ENCODE data around the gene JAM3.

Gene JAM3

DNA sequence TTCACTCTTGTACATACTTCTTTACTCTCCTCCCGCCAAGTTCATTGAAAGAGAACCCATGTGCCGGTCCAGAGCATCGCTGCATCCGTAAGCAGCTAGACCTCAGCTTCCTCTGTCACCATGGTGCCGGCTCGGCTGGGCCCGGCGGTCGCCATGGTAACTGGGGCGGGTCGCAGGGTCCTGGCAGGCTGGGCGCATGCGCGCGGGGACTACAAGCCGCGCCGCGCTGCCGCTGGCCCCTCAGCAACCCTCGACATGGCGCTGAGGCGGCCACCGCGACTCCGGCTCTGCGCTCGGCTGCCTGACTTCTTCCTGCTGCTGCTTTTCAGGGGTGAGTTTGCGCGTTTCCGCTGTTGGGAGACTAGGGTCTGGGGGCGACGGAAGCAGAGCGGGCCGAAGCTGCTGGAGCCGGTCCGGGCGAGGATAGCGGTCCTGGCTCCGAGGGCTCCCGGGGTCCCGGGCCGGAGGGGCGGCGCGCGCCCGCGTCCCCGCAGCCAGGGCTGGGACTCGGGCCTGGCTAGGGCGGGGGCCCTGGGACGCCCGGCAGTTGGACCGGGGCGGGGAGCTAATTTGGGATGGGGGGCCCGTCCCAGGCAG, at the start of gene JAM3:
Gene JAM3 (plus strand): TSS at position 244 of the 597 bp plus-strand sequence. CDS start 12 bp downstream, at position 256.
- peak; percentile 93 for DNase-seq

DNA sequence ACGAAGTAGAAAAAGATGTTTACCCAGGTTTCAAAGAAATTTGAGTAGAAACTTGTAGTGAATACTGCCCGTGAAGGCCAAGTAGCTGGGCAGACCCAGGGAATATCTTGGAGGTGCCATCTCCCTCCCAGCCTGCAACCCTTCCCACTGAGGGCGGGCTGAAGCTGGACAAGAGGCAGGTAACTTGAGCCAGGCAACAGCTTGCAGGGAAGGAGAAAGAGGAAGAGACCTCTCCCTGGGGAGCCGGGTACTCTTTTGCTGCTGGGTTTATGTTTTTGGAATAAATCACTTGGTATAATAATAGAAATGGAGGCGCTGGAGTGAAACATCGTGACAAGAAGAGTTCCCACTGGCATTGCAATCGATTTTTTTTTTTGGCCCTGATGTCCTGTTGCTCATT, 49.4 kb upstream of the JAM3 start:
- DNase-seq = no peak

DNA sequence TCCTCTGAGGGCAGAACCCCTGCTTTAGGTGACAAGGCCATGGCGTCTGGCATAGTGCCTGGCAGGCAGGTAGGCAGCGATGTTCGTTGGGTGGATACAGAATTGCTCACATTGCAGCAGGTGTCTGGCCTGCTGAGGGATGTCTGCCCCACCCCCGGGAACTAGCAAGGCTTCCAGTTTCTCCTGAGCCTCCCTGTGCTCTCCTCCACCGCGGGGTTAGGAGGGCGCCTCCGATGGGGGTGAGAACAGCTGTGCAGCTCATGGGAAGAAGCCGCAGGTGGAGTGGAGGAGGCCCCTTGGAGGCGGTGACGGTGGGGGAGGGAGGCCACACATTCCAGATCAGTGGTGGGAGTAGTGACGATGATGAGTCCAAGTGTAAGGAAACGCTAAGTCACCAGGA, 48.3 kb upstream of the JAM3 start:
- no peak for DNase-seq

DNA sequence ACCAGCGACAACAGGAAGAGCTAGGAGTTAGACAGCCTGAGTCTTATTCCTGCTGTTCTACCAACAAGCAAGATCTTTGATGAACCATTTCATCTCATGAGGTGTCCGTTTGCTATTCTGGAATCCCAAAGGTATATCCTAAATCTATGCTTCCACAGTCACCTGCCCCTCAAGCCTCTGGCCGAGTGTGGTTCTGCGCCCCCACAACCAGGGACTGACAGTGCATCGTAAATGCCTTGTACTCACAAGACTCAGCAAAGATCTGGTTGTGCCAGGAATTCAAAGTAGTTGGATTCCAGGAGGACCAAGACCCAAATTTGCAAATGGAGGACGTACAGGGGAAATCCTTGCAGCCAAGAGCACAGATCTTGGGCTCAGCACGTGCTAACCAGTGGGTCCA, 47.5 kb upstream of the JAM3 start:
- DNase-seq = no peak

DNA sequence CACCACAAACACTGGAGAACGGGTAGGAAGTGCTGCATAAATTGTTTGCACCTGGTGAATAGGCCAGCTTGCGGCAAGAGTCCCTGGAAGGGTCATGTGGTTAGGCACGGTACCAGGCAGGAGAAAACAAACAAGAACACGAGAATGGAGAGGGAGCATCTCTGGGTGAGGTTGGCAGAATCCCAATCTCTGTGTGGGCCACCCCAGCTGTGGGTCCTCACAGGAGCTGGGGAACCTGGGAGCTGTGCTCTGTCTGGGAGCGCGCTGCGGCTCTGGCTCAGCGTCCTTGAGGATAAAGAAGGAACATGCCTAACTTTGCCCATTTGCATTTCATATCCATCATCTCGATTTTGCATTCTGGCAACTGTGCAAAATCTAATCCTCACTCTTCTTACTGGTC, 46.1 kb upstream of the JAM3 start:
- no peak for DNase-seq

DNA sequence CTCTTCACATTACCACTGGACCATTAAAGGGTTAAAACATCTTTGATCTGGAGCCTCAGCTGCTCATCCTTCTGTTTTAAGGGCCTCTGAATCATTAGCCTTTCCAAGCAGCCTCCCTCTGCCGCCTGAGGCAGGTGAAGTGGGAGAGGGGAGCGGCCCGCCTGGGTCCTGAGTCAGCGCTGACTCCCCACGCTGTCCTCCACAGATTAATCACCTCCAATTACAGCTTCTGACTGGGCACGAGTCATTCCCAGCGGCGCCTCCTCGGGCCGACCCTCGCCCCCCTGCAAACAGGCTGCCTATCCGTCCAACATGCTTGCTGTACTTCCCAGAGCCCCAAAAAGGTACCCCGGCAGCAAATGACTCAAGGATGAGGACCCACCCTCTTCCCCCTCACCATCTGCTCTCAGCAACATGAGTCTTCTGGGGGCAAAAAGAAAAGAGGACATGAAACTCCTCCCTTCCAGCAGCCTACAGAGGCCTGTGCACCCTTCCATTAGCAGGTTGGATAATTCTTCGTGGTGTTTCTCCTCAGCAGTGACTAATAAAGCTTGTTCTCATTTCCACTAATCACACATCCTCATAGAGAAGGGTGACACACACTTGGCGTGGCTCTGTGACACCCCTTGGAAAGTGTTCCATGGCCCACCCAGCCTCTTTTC, 44.3 kb upstream of the JAM3 start:
- DNase-seq = no peak

DNA sequence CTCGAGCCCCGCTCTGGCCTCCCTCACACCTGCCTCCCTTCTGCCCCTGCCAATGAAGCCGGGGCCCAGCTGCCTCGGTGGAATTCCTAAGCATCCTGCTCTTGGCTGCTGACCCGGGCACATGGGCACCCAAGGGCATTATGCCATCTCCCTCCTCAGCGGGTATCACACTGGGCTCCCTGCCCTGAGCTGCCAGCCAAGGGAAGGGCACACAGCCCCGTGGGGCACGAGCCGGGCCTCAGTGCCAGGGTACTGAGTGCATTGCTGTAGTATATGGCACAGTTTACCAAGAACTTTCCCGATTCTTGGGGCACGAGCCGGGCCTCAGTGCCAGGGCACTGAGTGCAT, 43.8 kb upstream of the JAM3 start:
- no peak for DNase-seq

DNA sequence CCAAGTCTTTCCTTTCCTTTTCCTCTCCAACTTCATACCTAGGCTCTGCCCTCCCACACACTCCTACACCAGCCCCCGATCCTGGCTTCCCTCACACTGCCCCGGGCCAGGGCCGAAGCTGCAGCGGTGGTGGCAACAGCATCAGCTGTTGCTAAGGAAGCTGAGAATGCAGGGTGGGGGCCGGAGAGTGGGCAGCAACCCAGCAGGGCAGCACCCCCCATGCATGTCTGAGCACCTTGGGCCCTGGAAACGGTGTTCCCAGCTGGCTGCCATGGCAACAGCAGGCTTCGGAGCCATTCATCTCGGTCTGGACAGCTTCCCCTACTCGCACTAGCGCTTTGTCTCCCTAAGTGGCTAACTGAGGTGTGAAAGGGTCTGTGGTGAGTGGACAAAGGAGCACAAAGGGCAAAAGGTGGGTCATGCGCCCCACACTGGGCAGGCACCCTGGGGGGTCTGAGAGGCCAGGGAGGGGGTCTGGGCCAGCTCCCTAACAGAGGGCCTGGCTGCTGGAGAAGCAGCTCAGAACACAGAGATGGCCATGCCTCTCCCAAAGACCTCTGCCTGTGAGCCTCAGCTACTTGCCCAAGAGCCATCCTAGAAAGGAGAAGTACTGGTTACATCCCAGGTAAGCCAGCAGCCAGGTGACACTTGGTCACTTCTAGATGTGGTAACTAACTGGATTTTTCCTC, 42.1 kb upstream of the JAM3 start:
- DNase-seq = no peak

DNA sequence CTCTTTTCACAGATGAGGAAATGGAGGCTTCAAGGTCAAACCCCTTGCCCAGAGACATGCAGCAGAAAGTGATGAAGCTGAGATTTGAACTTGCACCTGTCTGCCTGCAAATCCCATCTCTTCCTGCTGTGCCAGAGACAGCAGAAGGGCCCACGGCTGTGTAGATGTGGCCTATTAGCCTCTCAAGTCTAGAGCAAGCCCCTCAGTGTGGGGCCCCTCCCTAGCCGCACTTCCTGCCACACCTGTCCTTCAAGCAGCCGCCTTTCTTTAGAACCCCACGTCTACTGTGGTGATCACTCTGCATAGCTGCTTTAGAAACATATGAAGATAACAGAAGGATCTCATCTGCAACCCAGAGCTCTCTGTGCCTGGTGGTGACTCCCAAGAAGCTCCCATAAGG, 41.2 kb upstream of the JAM3 start:
- no peak for DNase-seq

DNA sequence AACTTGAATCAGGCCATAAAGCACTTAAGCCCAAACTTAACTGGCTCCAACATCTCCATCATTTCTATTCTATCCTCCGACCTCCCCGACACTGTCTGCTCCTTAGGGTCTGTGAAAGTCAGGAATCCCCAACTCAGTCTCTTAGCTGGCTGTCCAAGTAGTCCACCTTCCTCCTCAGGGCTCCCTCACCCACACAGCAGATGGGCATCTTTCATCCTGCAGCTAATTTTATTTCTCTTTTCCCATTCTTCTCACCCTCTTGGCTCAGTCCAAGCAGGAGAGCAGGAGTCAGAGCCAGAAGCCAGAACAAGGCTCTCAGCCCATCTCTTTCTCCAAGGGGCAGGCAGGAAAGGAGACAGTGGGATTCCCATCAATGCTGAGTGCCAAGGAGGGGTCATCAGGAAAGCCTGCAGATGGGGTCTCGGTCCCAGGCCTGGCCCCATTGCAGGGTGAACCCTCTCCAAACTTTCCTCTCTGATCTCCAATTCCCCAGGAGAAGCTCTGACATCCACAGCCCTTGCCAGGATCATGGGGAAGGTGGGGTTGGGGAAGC, 40.4 kb upstream of the JAM3 start:
- no peak for DNase-seq

DNA sequence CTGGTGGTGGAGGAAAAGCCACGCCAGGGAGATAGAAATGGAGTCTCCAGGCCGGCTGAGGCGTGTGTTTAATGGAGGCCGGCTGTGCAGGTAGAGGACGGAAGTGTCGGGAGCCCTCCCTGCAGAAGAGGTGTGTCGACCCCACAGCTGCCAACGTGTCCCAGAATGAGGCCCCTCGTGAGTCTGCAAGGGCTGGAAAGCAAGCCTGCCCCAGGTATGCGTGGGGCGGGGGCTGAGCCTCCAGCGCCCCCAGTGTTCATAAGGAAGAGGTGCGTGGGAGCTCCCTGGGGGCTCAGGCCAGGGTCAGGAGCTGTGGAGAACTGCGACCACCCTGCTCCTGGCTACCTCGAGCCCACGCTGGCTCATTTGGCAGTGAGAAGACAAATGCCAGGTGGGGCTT, 38.0 kb upstream of the JAM3 start:
- no peak for DNase-seq

DNA sequence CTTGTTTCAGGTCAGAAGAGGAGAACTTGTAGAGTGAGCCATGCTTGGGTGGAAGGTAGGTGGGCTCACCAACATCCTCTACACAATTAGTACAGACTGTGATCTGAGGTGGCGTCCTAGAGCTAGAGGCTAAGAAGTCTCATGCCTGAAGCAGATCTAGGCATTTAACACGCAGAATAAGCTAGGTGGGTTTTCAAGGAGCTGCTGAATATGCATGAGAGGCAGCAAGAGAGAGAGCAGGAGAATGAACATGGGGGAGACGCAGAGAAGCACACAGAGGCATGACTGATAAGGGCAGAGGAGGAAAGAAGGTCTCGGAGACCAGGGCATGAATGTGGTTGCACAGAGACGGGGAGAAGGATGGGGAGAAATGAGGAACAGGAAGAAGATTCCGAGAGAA, 36.8 kb upstream of the JAM3 start:
- DNase-seq = no peak

DNA sequence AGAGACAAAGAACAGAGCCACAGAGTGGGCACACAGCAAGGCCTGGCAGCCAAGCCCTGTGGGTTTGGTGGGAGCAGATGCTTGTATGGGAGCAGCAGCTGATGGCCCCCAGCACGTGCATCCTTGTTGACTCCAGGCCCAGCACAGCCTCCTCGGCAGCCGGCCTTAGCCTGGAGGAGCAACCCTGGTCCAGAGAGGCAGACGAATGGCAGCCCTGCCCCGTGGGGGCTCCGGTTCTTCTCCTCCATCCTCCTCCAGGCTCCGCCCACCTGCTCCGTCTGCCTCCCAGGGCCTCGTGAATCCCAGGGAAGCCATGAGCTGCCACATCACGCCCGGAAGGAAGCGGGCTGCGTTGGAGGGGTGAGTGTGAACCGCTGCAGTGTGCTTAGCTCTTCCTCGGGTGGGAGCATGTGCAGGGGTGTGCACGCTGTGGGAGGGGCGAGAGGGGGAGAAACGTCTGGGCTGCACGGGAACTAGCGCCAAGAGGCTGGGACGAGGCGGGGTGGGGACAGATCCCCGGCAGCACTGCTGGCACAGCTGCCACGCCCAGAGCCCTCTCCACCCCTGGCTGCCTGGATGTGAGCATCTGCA, 36.3 kb upstream of the JAM3 start:
- no peak for DNase-seq

DNA sequence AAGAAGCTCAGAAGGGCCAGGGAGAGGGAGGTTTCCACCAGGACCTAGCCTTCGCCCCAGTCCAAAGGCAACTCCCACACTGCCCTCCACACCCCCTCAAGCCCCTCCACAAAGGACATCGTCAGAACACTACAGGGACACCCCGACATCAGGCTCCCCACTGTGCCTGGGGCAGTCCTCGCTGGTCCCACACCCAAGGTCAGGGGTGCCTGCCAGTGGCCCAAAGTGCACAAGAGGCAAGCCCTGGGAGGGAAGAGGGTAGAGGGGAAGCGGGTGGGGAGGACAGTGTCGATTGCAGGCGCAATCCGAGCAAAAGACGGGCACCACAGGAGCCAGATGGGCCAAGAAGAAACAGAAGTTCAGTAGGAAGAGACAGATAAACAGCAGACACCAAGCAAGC, 35.6 kb upstream of the JAM3 start:
- no peak for DNase-seq

DNA sequence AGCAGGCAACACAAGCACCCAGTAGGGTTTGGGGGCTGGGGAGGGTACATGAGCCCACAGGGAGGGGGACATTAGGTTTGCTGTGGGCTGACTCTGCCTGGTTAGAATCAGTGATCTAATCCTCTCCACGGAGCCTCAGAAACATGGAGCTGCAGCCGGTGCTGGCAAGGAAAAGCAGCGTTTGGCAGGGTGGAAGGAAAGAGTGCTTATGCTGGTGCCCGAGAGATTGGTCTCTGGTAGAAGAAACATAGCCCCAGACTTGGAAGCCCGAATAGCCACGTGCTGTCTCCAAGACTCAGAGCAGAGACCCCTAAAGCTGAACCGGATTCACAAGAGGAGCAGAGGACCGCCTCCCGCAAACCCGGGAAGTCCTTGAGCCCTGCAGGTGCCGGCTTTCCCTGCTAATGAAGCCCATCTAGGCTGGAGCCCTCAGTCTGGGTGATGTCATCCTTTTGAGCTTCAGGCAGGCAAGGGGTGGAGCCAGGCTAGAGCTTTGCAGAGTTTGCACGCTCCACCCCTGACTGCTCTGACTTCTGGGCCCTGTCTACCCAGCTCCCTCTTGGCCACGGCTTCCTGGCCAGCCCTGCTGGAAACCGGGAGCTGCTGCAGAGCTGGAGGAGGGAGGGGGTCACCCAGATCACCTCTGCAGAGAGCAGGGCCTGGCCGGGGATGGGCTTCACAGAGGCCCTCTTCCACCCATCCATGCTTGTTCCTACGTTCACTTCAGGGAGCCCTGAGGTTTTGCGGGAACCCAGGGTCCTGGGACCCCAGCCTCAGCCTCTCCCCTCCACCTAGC, 35.0 kb upstream of the JAM3 start:
- DNase-seq = peak; percentile 49

DNA sequence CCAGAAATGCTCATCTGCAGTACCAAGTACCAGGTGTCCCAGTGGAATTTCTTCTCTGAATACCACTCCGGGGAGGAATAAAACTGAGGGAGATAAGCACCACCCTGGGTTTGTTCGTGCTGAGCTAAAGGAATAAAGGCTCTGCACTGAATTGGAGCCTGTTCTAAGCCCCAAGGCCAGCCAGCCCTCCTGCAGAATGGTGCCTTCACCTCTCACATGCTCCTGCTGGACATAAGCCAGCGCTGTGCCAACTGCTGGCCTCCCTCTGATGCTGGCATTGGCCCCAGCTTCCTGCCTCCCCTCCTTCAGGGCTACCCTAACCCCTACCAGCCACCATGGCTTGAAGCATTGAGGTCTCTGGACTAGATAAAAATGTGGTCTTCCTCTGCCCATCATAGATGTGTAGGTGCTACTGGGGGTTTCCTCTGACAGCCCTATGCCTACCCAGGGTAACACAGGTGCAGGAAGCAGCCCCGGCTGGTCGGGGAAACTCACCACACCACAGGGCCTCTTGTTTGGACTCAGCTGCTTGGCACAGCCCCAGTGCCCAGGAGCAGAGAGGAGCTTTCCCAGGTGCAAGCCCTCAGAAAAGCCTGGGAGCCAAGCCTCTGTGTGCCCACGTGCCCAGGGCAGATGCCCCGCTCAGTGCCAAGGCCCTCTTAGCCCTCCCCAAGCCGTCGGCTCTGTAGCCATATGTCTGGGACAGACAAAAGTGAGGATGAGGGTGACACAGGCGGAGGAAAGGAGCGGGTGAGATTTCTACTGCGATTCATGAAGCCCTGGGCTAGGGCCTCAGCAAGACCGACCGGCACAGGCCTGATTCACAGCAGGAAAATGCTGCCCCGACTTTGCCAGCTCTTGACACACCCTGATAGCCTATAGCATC, 34.1 kb upstream of the JAM3 start:
- no peak for DNase-seq

DNA sequence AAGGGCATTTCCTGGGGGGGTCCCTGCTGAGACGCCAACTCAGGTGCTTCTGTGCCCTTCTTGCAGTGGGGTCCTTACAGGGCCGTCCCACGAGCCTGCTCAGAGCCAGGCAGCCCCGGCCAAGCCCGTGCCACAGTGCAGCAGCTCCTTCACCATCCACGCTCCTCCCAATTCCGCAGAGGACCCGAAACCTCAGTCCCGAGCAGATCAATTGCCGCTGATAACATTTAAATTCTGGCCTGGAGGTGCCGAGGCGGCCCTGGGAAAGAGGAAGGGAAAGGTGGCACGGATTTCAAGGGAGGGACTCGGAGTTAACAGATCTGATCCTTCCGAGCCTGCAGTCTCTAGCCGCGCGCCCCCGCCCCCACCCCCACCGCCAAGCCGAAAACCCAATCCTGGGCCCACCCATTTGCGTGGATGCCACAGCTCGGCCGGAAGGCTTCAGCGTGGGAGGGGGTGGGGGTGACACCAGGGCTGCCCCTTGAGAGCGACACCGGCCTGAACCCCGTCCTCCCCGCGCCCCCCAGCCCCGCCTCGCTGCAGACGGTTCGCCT, 32.3 kb upstream of the JAM3 start:
- DNase-seq = no peak

DNA sequence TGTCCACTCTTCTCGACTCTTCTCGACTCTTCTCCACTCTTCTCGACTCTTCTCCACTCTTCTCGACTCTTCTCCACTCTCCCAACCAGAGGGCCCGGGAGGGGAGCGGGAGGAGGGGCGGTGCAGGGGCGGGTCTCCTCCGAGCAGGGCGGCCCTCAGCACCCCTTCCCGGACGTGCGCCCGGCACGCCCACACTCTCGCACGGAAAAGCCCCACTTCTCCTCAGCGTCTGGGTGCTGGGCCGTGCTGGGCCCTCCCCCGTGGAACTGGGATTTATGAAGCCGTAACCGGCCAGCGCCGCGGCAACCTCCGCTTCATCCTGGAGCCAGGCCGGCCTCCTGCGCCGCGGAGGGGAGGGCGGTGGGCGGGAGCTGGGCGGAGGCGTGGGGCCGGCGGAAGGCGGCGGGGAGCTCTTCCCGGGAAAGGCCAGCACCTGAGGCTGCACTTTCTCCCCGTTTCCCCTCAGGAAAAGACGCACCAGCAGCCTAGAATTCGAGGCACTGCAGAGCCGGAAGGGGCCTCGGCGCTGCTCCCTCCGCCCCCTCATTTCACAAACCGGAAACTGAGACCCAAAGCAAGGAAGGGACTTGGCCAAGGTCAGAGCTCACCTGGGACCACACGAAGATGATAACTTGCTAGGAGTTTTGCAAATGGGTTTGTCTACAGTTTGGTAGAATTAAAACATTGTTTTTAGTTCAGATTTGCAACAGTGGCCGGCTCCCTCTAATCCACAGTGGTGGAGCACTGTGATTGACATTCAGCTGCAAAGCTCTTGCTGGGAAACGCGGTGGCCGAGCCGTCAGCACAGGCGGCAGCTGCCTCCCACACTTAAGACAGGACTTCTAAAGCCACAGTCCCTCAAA, 31.6 kb upstream of the JAM3 start:
- peak; percentile 53 for DNase-seq

DNA sequence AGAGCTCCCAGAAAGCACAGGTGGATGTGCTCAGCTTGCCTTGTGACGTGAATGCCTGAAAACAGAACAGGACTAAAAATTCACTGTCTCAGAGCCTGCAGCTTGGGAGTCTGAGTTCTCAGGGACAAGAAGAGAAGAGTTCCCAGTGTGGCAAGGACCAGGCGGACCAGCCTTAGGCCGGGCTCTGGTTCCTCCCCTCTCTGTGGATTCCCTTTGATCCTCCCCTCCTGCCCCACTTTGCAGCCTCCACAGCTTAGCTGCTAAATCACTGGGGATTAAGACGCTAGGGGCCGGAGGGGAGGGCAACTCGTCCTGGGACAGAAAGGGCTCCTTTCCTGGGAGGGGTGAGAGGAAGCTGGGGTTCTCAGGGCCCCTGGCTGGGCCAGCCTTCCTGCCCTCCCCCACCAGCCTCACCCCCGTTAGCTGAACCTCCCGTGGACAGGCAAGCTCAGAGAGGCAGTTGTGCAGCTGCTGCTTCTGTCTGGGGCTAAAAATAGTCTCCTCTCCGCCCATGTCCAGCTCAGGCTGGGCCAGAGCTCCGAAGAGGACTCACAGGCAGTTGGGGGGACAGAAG, 29.9 kb upstream of the JAM3 start:
- DNase-seq = no peak

DNA sequence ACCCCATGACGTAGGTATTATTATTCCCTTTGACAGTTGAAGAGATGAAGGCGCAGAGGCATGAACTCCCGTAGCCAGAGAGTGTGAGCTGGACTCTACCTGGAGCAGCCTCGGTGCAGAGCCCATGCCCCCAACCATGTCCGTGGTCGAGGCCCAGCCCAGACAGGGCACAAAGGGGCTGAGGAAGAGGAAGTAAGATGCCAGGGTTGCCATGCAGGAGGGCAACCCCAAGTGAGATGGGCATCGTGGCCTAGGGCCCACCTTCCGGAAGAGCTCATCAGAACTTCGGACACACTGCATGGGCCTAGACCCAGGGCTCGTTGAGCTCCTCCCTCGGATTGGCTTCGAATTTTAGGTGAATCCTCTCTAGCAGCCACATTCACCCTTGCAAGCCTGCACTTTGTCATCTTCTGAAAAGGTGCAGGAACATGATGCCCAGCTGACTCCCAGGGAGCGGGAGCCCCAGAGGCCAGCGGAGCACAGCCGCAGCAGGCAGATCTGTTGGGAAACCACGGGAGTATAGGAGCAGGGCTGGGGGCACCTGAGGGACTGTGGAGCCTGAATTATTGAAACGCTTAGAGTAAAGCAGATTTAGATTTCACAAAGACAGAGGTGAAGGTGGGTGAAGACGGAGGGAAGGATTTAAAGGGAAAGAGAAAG, 29.0 kb upstream of the JAM3 start:
- DNase-seq = no peak
